Activated T-helper 9 cell treated with anti-CD3 and anti-CD28 coated beads, Interleukin-2, amount 50 U/mL, for 16 hours (primary cell): ENCODE results near the gene ATP5IF1.

Experiments used
- DNase-seq: peaks from one replicate; pipeline ENCODE4 v3.0.0-alpha.2; 2020; ENCODE audit warnings: low read depth

The ATP5IF1 gene

GRCh38 chr1:28265577-28265976 is 29.7 kb downstream of the ATP5IF1 start:
- DNase-seq, result no peak

GRCh38 chr1:28266920-28267322 is 31.0 kb downstream of the ATP5IF1 start:
- no peak for DNase-seq

GRCh38 chr1:28267633-28268032 is 31.7 kb downstream of the ATP5IF1 start:
- no peak for DNase-seq

GRCh38 chr1:28269529-28269928 is 33.6 kb downstream of the ATP5IF1 start:
- no peak for DNase-seq

- no peak for DNase-seq
These were observed 36.4 kb downstream of the ATP5IF1 start for GRCh38 chr1:28272215-28272852.

GRCh38 chr1:28273216-28273860 is 37.4 kb downstream of the ATP5IF1 start:
- DNase-seq, result no peak

- DNase-seq, result no peak
These were observed 42.8 kb downstream of the ATP5IF1 start for GRCh38 chr1:28278763-28279162.

- no peak for DNase-seq
These were observed 43.8 kb downstream of the ATP5IF1 start for GRCh38 chr1:28279721-28280120.

GRCh38 chr1:28280501-28280900 is 44.6 kb downstream of the ATP5IF1 start:
- DNase-seq, result no peak

- no peak for DNase-seq
These were observed 45.1 kb downstream of the ATP5IF1 start for GRCh38 chr1:28280977-28281381.

GRCh38 chr1:28281608-28282425 is 45.9 kb downstream of the ATP5IF1 start:
- no peak for DNase-seq

GRCh38 chr1:28282426-28283407 is 46.8 kb downstream of the ATP5IF1 start:
- no peak for DNase-seq

- DNase-seq, result no peak
These were observed 50.2 kb downstream of the ATP5IF1 start for GRCh38 chr1:28286111-28286510.
